ENCODE results near the gene OLA1.

Gene OLA1

GRCh38 chr2:174121175-174121574, 127.2 kb downstream of the OLA1 start:
- no peak for DNase-seq (ENCODE audit: low read depth)

- DNase-seq (ENCODE audit: low read depth) = no peak
These were observed 128.0 kb downstream of the OLA1 start for GRCh38 chr2:174120346-174120745.

GRCh38 chr2:174117951-174118930, 130.1 kb downstream of the OLA1 start:
- peak; percentile 71 for DNase-seq (ENCODE audit: low read depth)

DNA sequence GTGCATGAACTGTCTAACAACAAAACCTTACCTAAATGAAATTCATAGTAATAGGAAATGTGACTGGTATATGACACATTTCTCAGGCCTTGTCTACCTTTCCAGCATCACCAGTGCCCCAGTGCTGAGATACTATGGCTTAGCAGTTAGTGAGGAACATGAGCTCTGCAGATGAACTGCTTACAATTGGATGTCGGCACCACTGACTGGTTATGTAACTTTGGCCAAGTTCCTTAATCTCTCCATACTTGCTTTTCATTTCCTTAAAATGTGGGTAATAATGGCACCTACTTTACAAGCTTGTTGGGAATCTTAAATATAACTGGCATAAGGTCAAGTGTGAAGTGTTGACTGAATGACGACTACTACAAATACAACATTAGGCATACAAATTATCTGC, 136.3 kb downstream of the OLA1 start:
- no peak for DNase-seq (ENCODE audit: low read depth)

DNA sequence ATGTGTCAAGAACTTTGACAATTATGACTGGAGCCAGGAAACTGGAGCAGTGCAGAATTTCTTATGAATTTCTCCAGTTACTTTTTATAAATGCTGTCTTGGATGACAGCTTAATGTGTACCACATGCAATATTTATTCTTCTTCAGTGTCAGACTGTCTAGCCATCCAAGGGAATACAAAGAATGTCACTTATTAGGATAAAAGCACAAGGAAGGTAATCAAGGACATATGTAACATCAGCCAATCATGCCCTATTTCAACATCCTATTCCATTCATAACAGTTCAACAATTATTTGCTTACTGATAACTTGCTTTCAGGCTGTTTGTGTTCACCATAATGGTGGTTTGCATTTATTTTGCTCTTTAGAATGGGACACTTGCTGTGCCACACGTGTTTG, 139.8 kb downstream of the OLA1 start:
- DNase-seq (ENCODE audit: low read depth) = no peak

DNA sequence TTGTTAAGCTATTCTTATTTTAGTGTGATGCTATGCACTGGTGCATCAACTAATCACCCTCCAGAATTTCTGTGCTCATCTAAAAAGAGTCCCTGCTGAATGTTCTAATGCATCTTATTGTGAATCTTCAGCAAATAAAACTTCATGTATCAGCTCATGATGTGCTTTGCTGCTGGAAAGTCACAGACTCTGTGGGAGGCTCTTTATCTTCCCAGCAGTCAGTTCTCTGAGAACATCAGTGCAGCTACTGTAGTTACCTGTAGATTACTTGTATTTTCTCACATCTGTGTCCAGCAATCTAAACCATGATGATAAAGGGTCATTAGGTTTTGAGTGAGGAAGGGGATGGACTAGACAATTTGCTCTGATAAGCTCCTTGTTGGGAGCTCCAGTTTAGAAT, 141.6 kb downstream of the OLA1 start:
- no peak for DNase-seq (ENCODE audit: low read depth)

GRCh38 chr2:174094542-174094941, 153.8 kb downstream of the OLA1 start:
- no peak for DNase-seq (ENCODE audit: low read depth)

DNA sequence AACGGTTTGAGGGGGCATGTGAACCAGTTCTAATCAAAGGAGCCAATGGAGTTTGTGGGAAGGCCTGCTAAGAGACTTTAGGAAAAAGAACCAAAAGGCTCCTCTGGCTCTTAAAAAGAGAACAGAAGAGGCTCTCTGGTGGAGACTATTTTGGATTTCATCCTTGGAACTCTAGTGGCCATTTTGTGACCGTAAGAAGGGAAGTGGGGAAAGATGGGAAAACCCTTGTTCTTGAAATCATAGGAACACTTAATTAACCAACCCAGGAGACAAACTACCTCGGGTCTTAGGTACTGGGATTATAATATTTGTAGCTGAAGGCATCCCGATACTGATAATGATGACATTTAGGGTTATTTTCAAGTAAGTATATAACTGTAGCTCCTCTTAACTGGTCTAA, 157.9 kb downstream of the OLA1 start:
- DNase-seq (ENCODE audit: low read depth) = no peak

GRCh38 chr2:174088706-174089460, 159.4 kb downstream of the OLA1 start:
- DNase-seq (ENCODE audit: low read depth) = no peak

DNA sequence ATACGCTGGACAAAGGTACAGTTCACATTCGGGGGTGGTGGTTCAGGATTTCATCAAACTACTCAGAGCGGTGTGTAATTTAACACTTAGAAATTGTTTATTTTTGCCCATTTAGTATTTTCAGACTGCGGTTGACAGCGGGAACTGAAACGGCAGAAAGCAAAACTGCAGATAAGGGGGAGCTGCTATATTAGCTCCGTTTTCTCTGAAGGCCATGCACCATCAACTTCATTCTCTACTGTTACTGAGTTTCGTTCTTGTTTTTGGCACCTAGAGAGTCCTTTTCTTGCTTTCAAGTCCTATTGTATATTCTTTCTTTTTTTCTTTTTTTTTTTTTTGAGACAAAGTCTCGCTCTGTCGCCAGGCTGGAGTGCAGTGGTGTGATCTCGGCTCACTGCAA, 161.6 kb downstream of the OLA1 start:
- no peak for DNase-seq (ENCODE audit: low read depth)

DNA sequence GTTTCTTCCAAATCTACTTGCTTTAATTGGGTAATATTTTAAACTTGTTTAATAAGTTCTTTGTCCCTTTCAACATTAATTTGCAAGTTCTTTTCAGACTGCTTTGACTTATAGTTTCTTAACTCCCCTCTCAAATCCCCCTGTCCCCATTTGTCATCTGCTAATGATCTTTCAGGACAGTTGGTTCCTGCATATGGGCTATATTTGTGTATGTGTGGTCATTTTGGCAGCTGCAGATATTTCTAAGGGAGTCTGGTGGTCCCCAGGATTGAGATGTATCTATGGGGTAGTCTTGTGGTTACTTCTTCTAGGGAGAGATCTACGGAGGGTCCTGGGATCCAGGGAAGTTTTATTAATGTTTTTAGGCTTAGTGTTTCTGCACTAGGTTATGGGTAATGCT, 162.6 kb downstream of the OLA1 start:
- no peak for DNase-seq (ENCODE audit: low read depth)

DNA sequence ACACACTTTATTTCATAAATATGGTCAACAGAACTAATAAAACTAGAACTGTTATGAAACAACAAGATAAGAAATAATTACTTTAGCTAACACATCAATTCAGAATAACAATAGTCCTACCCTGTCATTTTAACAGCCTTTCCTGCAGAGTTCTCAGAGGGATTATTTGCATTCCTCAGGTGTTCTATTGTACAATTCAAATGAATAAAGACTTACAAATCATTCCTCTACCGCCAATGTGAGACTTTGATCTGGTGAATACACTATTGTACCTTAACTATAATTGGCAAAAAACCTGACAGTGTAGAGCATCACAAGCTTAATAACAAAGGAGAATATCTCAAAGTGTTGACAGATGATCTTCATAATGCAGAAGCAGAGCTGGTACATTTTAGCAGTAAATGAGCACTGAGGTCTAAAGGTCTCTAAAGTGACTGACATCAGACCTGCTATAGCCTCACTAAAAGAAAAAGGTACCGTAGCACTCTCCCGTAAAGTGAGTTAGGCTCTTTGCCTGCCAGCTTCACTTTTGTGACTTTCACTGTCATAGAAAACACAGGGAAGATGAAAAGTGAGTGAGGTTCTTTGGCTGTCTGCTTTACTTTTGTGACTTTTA, 164.4 kb downstream of the OLA1 start:
- no peak for DNase-seq (ENCODE audit: low read depth)

DNA sequence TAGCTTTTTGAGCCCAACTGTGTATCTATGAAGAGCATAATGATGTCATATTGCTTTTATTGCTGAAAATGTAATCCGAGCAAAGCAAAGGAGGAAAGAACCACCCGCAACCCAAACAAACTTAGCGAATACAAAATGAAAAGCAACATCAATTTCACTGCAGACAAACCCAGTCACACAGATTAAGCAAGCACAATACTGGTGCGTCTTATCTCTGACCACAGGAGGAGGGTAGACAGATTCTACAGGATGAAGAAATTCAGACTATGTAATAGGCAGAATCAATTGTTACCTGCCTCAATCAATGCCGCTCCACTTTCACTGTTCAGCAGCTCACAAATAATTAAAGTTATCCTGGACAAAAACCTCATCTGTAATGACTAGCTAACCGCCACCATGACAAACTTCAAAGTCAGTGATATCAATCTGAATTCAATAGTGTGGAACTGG, 167.6 kb downstream of the OLA1 start:
- no peak for DNase-seq (ENCODE audit: low read depth)

GRCh38 chr2:174078275-174078674, 170.1 kb downstream of the OLA1 start:
- no peak for DNase-seq (ENCODE audit: low read depth)

DNA sequence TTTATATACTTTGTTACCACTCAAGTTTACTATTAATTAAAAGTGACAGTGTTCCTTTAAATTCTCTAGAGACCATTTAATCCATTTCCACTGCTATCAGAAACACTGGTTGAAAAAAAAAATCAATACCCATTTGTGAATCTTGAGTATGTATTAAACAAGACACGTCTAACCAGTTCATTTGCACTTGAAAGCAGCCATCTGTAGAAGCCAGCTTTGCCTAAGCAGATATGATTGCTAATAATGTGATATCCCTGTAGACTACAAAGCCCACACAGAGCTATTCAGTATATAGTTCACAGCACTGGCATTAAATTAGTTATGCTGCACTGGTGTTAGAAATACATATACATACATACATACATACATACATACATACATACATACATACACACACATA, 171.4 kb downstream of the OLA1 start:
- no peak for DNase-seq (ENCODE audit: low read depth)

DNA sequence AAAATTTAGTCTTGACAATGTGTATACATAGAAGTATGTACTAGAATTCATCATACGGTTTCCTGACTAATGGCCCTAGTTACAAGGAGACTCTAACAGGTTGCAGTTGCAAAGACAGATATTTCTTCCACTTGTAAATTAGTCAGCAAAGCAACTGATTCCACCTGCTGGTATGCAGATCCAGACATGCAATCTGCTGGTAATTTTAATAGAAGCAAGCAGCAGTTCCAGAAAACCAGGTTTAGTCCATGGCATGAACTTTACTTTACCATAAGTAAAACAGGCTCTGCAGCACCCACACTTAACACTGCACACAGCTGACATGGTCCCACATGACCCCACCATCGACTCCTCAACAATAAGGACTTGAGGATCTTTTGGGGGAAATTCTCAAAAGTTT, 172.3 kb downstream of the OLA1 start:
- DNase-seq (ENCODE audit: low read depth) = no peak

DNA sequence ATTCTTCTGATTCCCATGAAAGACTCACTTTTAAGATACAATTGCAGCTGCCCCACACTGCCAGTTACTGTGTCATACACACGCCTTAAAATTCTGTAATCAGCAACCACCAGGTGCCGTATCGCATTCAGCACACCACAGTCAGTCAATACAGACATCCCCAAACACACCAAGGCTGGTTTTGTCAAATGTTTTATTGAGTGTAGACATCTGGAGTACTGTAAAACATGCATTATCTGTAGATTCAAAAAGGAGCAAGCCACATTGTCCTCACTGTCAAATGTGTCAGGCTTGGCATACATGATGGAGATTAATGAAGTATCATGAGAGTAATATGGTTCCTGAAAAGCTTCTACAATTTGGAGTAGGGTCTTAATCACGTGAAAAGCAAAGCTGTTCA, 173.5 kb downstream of the OLA1 start:
- no peak for DNase-seq (ENCODE audit: low read depth)

- no peak for DNase-seq (ENCODE audit: low read depth)
These were observed 175.5 kb downstream of the OLA1 start for GRCh38 chr2:174072857-174073256.

DNA sequence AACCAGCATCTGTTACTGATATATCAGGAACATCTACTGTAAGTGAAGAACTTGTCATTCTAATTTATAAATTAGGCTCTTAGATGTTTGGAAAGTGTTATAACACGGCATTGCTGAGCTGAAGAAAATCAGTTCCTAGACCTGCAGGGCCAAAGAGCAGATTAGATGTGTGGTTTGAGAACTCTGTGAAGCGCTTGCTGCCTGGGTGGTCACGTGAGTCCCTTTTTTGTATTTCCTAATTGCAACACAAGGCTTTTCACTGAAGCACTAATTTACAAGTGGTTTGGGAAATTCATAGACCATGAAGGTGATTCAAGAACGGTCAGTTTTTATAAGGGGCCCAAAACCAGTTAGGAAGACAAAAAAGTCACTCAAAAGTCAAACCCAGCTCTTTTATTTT, 176.3 kb downstream of the OLA1 start:
- DNase-seq (ENCODE audit: low read depth) = no peak

GRCh38 chr2:174071321-174071720, 177.0 kb downstream of the OLA1 start:
- no peak for DNase-seq (ENCODE audit: low read depth)

DNA sequence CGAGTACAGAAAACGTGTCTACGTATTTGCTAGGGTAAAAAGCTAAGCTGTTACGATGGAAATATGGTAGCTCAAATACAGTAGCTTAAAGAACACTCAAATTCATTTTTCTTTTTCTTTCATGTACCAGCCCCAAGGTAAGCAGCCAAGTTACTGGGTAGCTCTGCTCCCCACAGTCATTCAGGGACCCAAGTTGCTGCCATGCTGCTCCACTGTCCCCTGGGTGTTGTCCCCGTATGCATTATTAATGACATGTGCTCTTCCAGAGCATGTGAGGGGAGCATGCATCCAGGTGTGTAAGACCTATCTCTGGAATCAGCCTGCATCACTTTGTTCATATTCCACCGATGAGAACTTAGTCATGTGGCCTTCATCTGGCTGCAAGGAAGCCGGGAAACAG, 178.1 kb downstream of the OLA1 start:
- DNase-seq (ENCODE audit: low read depth) = no peak

GRCh38 chr2:174067815-174068214, 180.5 kb downstream of the OLA1 start:
- no peak for DNase-seq (ENCODE audit: low read depth)

DNA sequence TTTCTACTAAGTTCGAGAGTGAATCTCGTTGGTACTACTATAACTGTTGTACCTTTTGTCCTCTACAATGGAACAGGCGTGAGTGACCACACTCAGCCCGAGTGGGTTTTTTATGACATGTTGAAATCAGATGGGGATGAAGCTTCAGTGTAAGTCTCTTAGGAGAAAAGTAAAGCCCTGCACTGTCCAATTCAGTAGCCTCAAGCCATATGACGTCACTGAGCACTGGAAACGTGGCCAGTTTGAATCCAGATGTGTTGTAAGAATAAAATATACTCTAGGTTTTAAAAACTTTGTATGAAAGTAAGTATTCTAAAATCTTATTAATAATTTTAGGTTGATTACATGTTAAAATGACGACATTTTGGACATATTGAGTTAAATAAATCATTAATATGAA, 181.5 kb downstream of the OLA1 start:
- DNase-seq (ENCODE audit: low read depth) = no peak

Data from non-pigmented ciliary epithelial cell (primary cell).